Lung microvascular endothelial cell (primary cell): ENCODE results near the gene WDR64. TPM values are rescaled to one million over a fixed set of nuclear protein-coding genes. Genes with fewer than 3 reads are reported as not detected.
"Not testable (repeated sequence)": the region's sequence is repeated elsewhere in the genome, so short reads cannot be mapped to it uniquely, and the experiment has no call there.

Experiments
- DNase-seq, 2 donors: peaks; one replicate each; pipeline versions ENCODE4 v3.0.0 to v3.0.0-alpha.2; 2010; ENCODE audit warnings: low read depth in 2 of 2
- total RNA-seq: library from RNA; depleted of rRNA; stranded (reverse); fragments of >200 nt; gene quantifications from 2 replicates; pipeline ENCODE4 v1.2.1, GENCODE V29; 2014

The WDR64 gene
- total RNA-seq, 1 donor from 2014 or later = not detected

GRCh38 chr1:241789061-241789460 lies 137.0 kb downstream of the WDR64 start:
- DNase-seq = no peak

- no peak for DNase-seq
Observed at GRCh38 chr1:241799416-241799815, 147.3 kb downstream of the WDR64 start.

GRCh38 chr1:241800640-241801039 lies 148.6 kb downstream of the WDR64 start:
- no peak for DNase-seq

GRCh38 chr1:241802863-241803262 lies 150.8 kb downstream of the WDR64 start:
- no peak for DNase-seq

- DNase-seq = not testable (repeated sequence)
Observed at GRCh38 chr1:241804706-241805105, 152.6 kb downstream of the WDR64 start.

- DNase-seq = peak in 1 of 2 donors; percentile 18
Observed at GRCh38 chr1:241808265-241808664, 156.2 kb downstream of the WDR64 start.

- no peak for DNase-seq
Observed at GRCh38 chr1:241810769-241811405, 158.8 kb downstream of the WDR64 start.

- no peak for DNase-seq
Observed at GRCh38 chr1:241813768-241814320, 161.8 kb downstream of the WDR64 start.

GRCh38 chr1:241816008-241816407 lies 163.9 kb downstream of the WDR64 start:
- DNase-seq = no peak

GRCh38 chr1:241817331-241817792 lies 165.3 kb downstream of the WDR64 start:
- DNase-seq = peak in 1 of 2 donors; percentile 13

- DNase-seq = no peak
Observed at GRCh38 chr1:241817956-241818612, 166.0 kb downstream of the WDR64 start.

- no peak for DNase-seq
Observed at GRCh38 chr1:241819340-241819866, 167.3 kb downstream of the WDR64 start.

GRCh38 chr1:241821363-241821762 lies 169.3 kb downstream of the WDR64 start:
- DNase-seq = no peak

GRCh38 chr1:241822846-241823245 lies 170.8 kb downstream of the WDR64 start:
- no peak for DNase-seq

- no peak for DNase-seq
Observed at GRCh38 chr1:241823925-241824324, 171.8 kb downstream of the WDR64 start.

- peak in 1 of 2 donors; percentile 4 for DNase-seq
Observed at GRCh38 chr1:241825581-241825980, 173.5 kb downstream of the WDR64 start.

- not testable (repeated sequence) for DNase-seq
Observed at GRCh38 chr1:241826613-241827012, 174.5 kb downstream of the WDR64 start.

GRCh38 chr1:241827264-241827663 lies 175.2 kb downstream of the WDR64 start:
- DNase-seq = no peak

GRCh38 chr1:241828463-241829021 lies 176.5 kb downstream of the WDR64 start:
- no peak for DNase-seq

GRCh38 chr1:241829468-241829867 lies 177.4 kb downstream of the WDR64 start:
- no peak for DNase-seq

GRCh38 chr1:241834733-241835377 lies 182.8 kb downstream of the WDR64 start:
- DNase-seq = peak; percentile 48 to 50

GRCh38 chr1:241836941-241837340 lies 184.9 kb downstream of the WDR64 start:
- peak in 1 of 2 donors; percentile 21 for DNase-seq
